NCI-H526 treated with DMSO at 0.1 percent for 48 hours (cell line): ENCODE results near the gene WDR33.

Experiments used
- DNase-seq: peaks from one replicate; lab custom pipeline; 2025; lab: John Stamatoyannopoulos, UW

Gene WDR33

GRCh38 chr2:127695491-127696472 is 115.2 kb downstream of the WDR33 start:
- no peak for DNase-seq

DNA sequence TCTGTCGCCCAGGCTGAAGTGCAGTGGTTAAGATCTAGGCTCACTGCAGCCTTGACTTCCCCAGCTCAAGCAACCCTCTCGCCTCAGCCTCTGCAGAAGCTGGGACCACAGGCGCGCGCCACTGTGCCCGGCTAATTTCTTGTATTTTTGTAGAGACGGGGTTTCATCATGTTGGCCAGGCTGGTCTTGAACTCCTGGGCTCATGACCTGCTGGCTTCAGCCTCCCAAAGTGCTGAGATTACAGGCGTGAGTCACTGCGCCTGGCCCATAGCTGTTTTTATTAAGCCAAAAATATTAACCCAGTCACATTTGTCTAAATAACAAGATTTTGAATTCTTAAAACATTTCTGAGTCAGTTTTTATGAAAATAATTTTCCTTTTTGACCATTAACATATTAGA is 116.0 kb downstream of the WDR33 start:
- DNase-seq, result no peak

GRCh38 chr2:127690696-127691095 is 120.3 kb downstream of the WDR33 start:
- no peak for DNase-seq

DNA sequence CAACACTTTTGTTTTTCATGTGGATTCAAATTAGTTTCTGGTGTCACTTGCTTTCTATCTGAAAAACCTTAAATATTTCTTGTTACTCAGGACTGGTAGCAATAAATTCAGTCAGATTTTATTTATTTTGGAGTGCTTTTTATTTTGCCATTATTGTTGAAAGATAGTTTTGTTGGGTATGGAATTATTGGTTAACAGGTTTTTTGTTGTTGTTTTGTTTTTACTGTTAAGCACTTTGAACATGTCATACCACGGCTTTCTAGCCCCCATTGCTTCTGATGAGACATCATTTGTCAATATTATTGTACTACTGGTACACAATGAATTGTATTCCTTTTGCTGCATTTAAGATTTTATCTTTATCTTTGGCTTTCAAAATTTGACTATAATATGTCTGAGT is 122.6 kb downstream of the WDR33 start:
- DNase-seq, result no peak

GRCh38 chr2:127685410-127686080 is 125.4 kb downstream of the WDR33 start:
- DNase-seq, result no peak

GRCh38 chr2:127683757-127684156 is 127.2 kb downstream of the WDR33 start:
- no peak for DNase-seq

GRCh38 chr2:127683056-127683455 is 127.9 kb downstream of the WDR33 start:
- DNase-seq, result no peak

- peak; percentile 34 for DNase-seq
These were observed 128.8 kb downstream of the WDR33 start for GRCh38 chr2:127681976-127682857.

DNA sequence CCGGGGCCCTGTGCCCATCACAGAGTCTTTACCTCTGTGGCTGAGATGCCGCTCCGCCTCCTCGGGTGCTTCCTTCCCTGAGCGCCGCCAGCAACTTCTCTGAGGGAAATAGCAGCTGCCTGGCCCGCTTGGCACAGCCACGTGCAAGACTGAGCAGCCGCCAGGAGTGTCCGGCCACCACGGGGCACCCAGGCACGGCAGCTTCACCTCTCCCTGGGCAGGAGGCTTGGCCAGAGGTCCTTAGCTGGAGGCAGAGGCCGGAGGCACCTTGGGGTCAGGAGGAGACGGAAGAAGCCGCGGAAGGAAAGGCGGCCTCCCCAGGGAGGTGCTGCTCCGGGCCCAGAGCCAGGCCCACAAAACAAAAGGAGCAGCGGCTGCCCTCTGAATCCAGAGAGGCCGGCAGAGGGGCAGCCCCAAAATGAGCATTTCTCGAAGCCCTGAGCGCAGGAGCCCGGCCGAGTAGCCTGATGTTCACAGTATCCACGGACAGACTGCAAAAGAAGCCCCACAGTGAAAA is 129.6 kb downstream of the WDR33 start:
- DNase-seq, result no peak

- DNase-seq, result no peak
These were observed 130.2 kb downstream of the WDR33 start for GRCh38 chr2:127680706-127681287.

GRCh38 chr2:127679680-127680361 is 131.2 kb downstream of the WDR33 start:
- DNase-seq, result no peak

- no peak for DNase-seq
These were observed 132.0 kb downstream of the WDR33 start for GRCh38 chr2:127678991-127679390.

- DNase-seq, result no peak
These were observed 132.4 kb downstream of the WDR33 start for GRCh38 chr2:127678531-127678930.

DNA sequence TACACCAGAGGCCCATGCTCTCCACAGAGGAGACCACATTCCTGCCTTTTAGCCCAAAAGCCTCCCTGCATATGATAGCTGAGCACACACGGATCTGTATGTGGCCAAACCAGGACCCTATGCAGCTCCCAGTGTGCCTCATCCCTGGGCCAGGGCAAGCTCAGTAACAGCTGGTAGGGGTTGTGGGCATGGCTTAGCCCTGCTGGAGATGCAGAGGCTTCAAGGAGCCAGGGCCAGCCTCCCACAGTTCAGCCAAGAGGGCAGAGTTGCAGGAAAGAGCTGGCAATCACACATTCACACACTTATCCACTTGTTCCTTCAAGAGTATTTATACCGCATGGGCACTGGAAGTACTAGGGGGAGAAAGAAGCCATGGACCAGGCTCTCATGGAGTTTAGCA is 134.1 kb downstream of the WDR33 start:
- no peak for DNase-seq

GRCh38 chr2:127675331-127676261 is 135.4 kb downstream of the WDR33 start, which contains the start of gene LIMS2:
TSS of gene LIMS2 (minus strand) at chr2:127675530. CDS start at chr2:127675024, 506 bp downstream.
- no peak for DNase-seq

GRCh38 chr2:127674241-127675209 is 136.4 kb downstream of the WDR33 start:
- DNase-seq, result no peak

DNA sequence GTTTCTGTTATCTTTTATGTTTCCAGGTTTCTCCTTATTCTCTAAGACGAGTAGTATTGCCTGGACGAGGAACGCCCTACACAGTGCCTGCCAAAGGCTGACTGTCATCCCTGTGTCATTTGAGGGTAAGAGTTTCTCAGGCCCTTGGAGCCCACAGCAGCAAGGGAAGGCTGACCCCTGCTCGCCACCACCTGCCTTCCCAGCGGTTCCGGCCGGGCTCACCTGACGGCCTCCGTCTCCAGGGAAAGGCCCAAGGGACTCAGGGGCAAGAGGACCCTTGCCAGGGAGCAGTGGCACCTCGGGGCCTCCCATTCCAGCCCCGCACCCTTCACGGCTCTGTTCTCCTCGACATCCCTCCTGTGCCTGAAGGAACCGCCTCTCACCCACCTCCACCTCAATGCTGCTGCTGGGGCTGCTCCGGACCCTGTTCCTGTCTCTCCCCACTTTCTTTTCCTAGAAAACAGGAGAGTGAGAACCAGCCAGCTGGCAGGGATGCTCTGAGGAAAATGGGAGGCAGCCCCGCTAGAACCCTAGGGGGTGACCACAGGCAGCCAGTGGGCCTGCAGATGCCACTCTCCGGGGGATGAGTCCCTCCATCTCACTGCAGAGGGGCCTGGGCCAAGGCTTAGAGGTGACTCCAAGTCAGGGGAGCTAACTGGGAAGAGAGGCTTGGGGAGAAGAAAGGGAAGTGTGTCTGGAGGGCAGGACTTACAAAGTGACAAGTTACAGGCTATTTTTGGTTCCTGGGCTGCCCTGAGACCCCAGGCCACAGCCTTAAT is 137.5 kb downstream of the WDR33 start:
- no peak for DNase-seq
